ENCODE results near the gene GLIS1.

GLIS1 gene

DNA sequence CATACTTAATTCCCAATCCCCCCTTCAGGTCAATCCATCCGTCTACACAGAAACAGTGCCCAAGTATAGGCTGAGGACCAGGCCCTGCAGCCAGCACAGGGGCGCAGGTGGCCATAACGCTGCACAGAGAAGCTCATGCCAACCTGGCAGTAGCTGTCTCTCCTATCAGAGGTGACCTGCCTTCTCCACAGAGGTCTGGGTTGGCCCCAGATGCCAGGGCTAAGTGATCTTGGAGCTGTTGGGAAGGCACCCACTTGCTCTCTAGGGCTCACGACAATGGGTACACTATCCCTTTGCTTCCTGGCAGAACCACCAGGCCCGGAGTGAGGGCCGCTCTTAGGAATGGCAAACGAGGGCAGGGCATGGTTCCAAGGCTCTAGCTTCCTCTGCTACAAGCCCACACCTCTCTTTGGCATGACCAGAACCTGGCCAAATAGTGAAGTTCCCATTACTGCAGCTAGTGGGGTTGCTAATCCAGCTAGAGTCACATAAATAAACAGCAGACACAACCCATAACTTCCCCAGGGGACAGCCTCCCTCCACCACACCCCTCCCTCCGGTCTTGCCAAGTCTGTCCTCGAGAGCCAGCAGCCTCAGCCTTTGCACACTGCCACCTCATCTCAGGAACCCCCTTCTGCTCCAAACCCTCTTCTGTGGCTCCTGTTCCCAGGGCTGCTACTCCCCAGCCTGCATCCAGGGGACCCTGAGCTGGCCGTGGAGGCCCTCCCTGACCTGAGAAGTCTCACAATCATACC lies 113.0 kb downstream of the GLIS1 start:
- H3K27ac ChIP-seq (ENCODE audit: poor library complexity, severe bottlenecking), result no peak overlapping the region
- H3K4me1 ChIP-seq (ENCODE audit: insufficient read depth, poor library complexity, severe bottlenecking), result no peaks in the 10 kb centered on the region
- no peaks in the 10 kb centered on the region for H3K36me3 ChIP-seq (ENCODE audit: low read depth)
- no peak overlapping the region for H3K4me3 ChIP-seq (ENCODE audit: severe bottlenecking)
- H3K9me3 ChIP-seq (ENCODE audit: severe bottlenecking), result no peaks in the 10 kb centered on the region
- H3K27me3 ChIP-seq (ENCODE audit: insufficient read depth, poor library complexity, severe bottlenecking), result no peaks in the 10 kb centered on the region
- ATAC-seq (ENCODE audit: low read depth) (no peak), DNase-seq (ENCODE audit: low spot score) (no peak)
- TF ChIP-seq, protein P1, sequence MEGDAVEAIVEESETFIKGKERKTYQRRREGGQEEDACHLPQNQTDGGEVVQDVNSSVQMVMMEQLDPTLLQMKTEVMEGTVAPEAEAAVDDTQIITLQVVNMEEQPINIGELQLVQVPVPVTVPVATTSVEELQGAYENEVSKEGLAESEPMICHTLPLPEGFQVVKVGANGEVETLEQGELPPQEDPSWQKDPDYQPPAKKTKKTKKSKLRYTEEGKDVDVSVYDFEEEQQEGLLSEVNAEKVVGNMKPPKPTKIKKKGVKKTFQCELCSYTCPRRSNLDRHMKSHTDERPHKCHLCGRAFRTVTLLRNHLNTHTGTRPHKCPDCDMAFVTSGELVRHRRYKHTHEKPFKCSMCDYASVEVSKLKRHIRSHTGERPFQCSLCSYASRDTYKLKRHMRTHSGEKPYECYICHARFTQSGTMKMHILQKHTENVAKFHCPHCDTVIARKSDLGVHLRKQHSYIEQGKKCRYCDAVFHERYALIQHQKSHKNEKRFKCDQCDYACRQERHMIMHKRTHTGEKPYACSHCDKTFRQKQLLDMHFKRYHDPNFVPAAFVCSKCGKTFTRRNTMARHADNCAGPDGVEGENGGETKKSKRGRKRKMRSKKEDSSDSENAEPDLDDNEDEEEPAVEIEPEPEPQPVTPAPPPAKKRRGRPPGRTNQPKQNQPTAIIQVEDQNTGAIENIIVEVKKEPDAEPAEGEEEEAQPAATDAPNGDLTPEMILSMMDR (IDR thresholded peaks at IDR 0.05; ENCODE audit: poor library complexity, severe bottlenecking), result no peak

DNA sequence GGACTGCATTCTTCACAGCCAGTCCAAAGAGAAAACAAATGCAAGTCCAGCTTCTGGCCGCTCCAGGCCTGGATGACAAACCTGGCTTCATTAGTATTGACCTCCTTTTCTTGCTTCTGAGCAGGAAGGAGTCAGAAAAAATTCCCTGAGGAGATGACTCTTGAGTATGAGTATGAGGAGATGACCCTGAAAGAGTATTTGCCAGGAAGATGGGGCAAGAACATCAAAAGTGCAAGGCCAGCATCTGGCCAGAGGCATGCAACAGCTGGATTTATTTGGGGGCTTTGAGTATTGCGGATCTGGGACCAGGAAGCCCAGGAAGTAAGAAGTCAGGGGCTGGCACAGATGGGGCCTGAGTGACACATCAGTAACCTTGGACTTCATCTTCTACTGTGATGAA lies 113.9 kb downstream of the GLIS1 start:
- Histone ChIP-seq H3K27ac (ENCODE audit: poor library complexity, severe bottlenecking) (no peak overlapping the region), H3K4me3 (ENCODE audit: severe bottlenecking) (no peak overlapping the region), H3K4me1 (ENCODE audit: insufficient read depth, poor library complexity, severe bottlenecking) (no peaks in the 10 kb centered on the region), H3K27me3 (ENCODE audit: insufficient read depth, poor library complexity, severe bottlenecking) (no peaks in the 10 kb centered on the region), H3K9me3 (ENCODE audit: severe bottlenecking) (no peaks in the 10 kb centered on the region), H3K36me3 (ENCODE audit: low read depth) (no peaks in the 10 kb centered on the region)
- DNase-seq (ENCODE audit: low spot score) (no peak), ATAC-seq (ENCODE audit: low read depth) (no peak)
- TF ChIP-seq, protein P1 (IDR thresholded peaks at IDR 0.05; ENCODE audit: poor library complexity, severe bottlenecking), result no peak

GRCh38 chr1:53622531-53622930 lies 116.4 kb downstream of the GLIS1 start:
- Histone ChIP-seq H3K27ac (ENCODE audit: poor library complexity, severe bottlenecking) (no peak overlapping the region), H3K9me3 (ENCODE audit: severe bottlenecking) (no peaks in the 10 kb centered on the region), H3K27me3 (ENCODE audit: insufficient read depth, poor library complexity, severe bottlenecking) (no peaks in the 10 kb centered on the region), H3K4me3 (ENCODE audit: severe bottlenecking) (no peak overlapping the region), H3K4me1 (ENCODE audit: insufficient read depth, poor library complexity, severe bottlenecking) (no peaks in the 10 kb centered on the region), H3K36me3 (ENCODE audit: low read depth) (no peaks in the 10 kb centered on the region)
- TF ChIP-seq, protein P1 (IDR thresholded peaks at IDR 0.05; ENCODE audit: poor library complexity, severe bottlenecking), result no peak
- no peak for DNase-seq (ENCODE audit: low spot score)
- ATAC-seq (ENCODE audit: low read depth), result no peak

DNA sequence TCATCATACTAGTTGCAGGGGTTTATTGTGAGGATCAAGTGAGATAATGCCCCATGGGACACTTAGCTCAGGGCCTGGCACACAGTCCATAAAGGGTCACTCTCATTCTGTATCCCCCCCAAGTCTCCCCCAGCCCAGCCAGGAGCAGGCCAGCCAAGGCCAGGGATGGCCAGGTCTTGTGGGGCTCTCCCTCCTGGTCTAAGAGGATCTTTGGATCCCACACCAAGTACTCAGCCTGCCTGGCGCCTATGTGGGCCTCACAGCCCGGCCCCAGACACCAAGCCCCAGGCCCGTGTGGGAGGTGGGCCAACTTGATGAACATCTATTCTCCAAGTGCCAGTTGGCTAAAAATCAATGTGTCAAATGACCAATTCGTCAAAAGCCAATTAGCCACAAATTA lies 117.8 kb downstream of the GLIS1 start:
- DNase-seq (ENCODE audit: low spot score), result no peak
- Histone ChIP-seq H3K4me1 (ENCODE audit: insufficient read depth, poor library complexity, severe bottlenecking) (no peaks in the 10 kb centered on the region), H3K27ac (ENCODE audit: poor library complexity, severe bottlenecking) (no peak overlapping the region), H3K4me3 (ENCODE audit: severe bottlenecking) (no peak overlapping the region), H3K27me3 (ENCODE audit: insufficient read depth, poor library complexity, severe bottlenecking) (no peaks in the 10 kb centered on the region), H3K9me3 (ENCODE audit: severe bottlenecking) (no peaks in the 10 kb centered on the region), H3K36me3 (ENCODE audit: low read depth) (no peaks in the 10 kb centered on the region)
- ATAC-seq (ENCODE audit: low read depth), result no peak
- TF ChIP-seq, protein P1 (IDR thresholded peaks at IDR 0.05; ENCODE audit: poor library complexity, severe bottlenecking), result no peak

Measured in RWPE2 (cell line).